GM19328 (cell line): ENCODE data around the gene CNTN5.
"Not testable (repeated sequence)": the region's sequence is repeated elsewhere in the genome, so short reads cannot be mapped to it uniquely, and the experiment has no call there.

ENCODE experiments used
- ATAC-seq: cut with Tn5 transposase; IDR thresholded peaks from one replicate; pipeline ENCODE4 v1.9.1; 2021; ENCODE audit warnings: mild to moderate bottlenecking, moderate library complexity; ENCODE audit not compliant: unreplicated experiment

Gene CNTN5

GRCh38 chr11:100177651-100178050 is 1156.9 kb downstream of the CNTN5 start:
- no peak for ATAC-seq

GRCh38 chr11:100182350-100182749 is 1161.6 kb downstream of the CNTN5 start:
- ATAC-seq: no peak

GRCh38 chr11:100182927-100183326 is 1162.2 kb downstream of the CNTN5 start:
- ATAC-seq: no peak

GRCh38 chr11:100185588-100185987 is 1164.8 kb downstream of the CNTN5 start:
- no peak for ATAC-seq

- ATAC-seq: no peak
Measured at GRCh38 chr11:100188137-100188783, 1167.5 kb downstream of the CNTN5 start.

GRCh38 chr11:100190395-100190794 is 1169.6 kb downstream of the CNTN5 start:
- ATAC-seq: no peak

- ATAC-seq: no peak
Measured at GRCh38 chr11:100192181-100192580, 1171.4 kb downstream of the CNTN5 start.

GRCh38 chr11:100203789-100204188 is 1183.0 kb downstream of the CNTN5 start:
- ATAC-seq: no peak

- ATAC-seq: no peak
Measured at GRCh38 chr11:100205926-100206325, 1185.2 kb downstream of the CNTN5 start.

GRCh38 chr11:100208207-100208606 is 1187.5 kb downstream of the CNTN5 start:
- ATAC-seq: no peak

- ATAC-seq: no peak
Measured at GRCh38 chr11:100214791-100215190, 1194.0 kb downstream of the CNTN5 start.

- ATAC-seq: no peak
Measured at GRCh38 chr11:100220801-100221200, 1200.1 kb downstream of the CNTN5 start.

- ATAC-seq: no peak
Measured at GRCh38 chr11:100221791-100222190, 1201.0 kb downstream of the CNTN5 start.

GRCh38 chr11:100224541-100225034 is 1203.8 kb downstream of the CNTN5 start:
- ATAC-seq: no peak

- ATAC-seq: no peak
Measured at GRCh38 chr11:100229086-100229485, 1208.3 kb downstream of the CNTN5 start.

GRCh38 chr11:100232006-100232405 is 1211.3 kb downstream of the CNTN5 start:
- ATAC-seq: no peak

GRCh38 chr11:100235085-100235484 is 1214.3 kb downstream of the CNTN5 start:
- no peak for ATAC-seq

GRCh38 chr11:100240025-100240539 is 1219.3 kb downstream of the CNTN5 start:
- ATAC-seq: no peak

GRCh38 chr11:100247704-100248103 is 1227.0 kb downstream of the CNTN5 start:
- no peak for ATAC-seq

GRCh38 chr11:100257238-100257803 is 1236.6 kb downstream of the CNTN5 start:
- ATAC-seq: not testable (repeated sequence)

GRCh38 chr11:100269516-100269915 is 1248.8 kb downstream of the CNTN5 start:
- ATAC-seq: no peak

GRCh38 chr11:100273066-100273815 is 1252.5 kb downstream of the CNTN5 start:
- no peak for ATAC-seq
